Ascending aorta (tissue), 2 donors: Measurements from ENCODE around the gene EME2. TPM values are rescaled to one million over a fixed set of nuclear protein-coding genes. Genes with fewer than 3 reads are reported as not detected.

Source experiments
- DNase-seq, 2 donors: peaks; one replicate each; pipeline ENCODE4 v3.0.0-alpha.2; 2019; ENCODE audit warnings: low spot score in 2 of 2
- H3K27ac ChIP-seq, 2 donors: fragments of 200-600 bp; sonication (generic); one replicate each; pipeline ENCODE4 v1.5.1; 2016 to 2017; ENCODE audit warnings: mild to moderate bottlenecking in 1 of 2
- H3K27me3 ChIP-seq: fragments of 200-600 bp; sonication (generic); one replicate; pipeline ENCODE4 v1.5.1; 2017
- H3K36me3 ChIP-seq, 2 donors: fragments of 200-600 bp; sonication (generic); one replicate each; pipeline ENCODE4 v1.5.1; 2016
- H3K4me1 ChIP-seq, 2 donors: fragments of 200-600 bp; sonication (generic); one replicate each; pipeline ENCODE4 v1.5.1; 2016 to 2017; ENCODE audit warnings: mild to moderate bottlenecking in 1 of 2
- H3K4me3 ChIP-seq, 2 donors: fragments of 200-600 bp; sonication (generic); one replicate each; pipeline ENCODE4 v1.5.1; 2016 to 2017; ENCODE audit warnings: mild to moderate bottlenecking in 1 of 2
- H3K9me3 ChIP-seq, 2 donors: fragments of 200-600 bp; sonication (generic); one replicate each; pipeline ENCODE4 v1.5.1; 2016
- CTCF ChIP-seq, 3 experiments: fragments of 200-600 bp in 2 of 3; fragments of 450-650 bp in 1 of 3; sonication (generic) in 2 of 3; IDR thresholded peaks; one replicate each; pipeline ENCODE4 v1.5.1; 2016 to 2019; ENCODE audit warnings: antibody characterized with exemption in 3 of 3, mild to moderate bottlenecking in 1 of 3, moderate library complexity in 1 of 3
- intact Hi-C: fragments of 100-400 bp; cut with DNase I; formaldehyde crosslinking; loops from one replicate; pipeline ENCODE4 v1.15.1; 2023
- total RNA-seq: library from RNA; depleted of rRNA; stranded (reverse); fragments of >200 nt; gene quantifications from one replicate; pipeline ENCODE4 v1.1.0, GENCODE V29; 2016

EME2 gene
- total RNA-seq, 1 donor from 2014 or later = 25.3 TPM

- Histone ChIP-seq H3K27ac (peak overlapping the region; percentile 77 to 83), H3K36me3 (peaks cover 35 to 46% of the 10 kb centered on the region in 2 donors), H3K27me3 (no peaks in the 10 kb centered on the region), H3K4me1 (peaks cover 11 to 26% of the 10 kb centered on the region in 2 donors), H3K9me3 (no peaks in the 10 kb centered on the region), H3K4me3 (peak overlapping the region; percentile 84 to 99)
- intact Hi-C loops = loop anchor here (1.0 to 5.0 kb wide), 6 partner anchors 9 to 373 kb away; partner anchors contain the start of genes CRAMP1, FAHD1, HAGH and IFT140
- TF ChIP-seq CTCF (IDR thresholded peaks at IDR 0.05) = peak in 1 of 3 experiments; percentile 22
- no peak for DNase-seq
Observed at GRCh38 chr16:1781758-1782407, 9.3 kb downstream of the EME2 start.

DNA sequence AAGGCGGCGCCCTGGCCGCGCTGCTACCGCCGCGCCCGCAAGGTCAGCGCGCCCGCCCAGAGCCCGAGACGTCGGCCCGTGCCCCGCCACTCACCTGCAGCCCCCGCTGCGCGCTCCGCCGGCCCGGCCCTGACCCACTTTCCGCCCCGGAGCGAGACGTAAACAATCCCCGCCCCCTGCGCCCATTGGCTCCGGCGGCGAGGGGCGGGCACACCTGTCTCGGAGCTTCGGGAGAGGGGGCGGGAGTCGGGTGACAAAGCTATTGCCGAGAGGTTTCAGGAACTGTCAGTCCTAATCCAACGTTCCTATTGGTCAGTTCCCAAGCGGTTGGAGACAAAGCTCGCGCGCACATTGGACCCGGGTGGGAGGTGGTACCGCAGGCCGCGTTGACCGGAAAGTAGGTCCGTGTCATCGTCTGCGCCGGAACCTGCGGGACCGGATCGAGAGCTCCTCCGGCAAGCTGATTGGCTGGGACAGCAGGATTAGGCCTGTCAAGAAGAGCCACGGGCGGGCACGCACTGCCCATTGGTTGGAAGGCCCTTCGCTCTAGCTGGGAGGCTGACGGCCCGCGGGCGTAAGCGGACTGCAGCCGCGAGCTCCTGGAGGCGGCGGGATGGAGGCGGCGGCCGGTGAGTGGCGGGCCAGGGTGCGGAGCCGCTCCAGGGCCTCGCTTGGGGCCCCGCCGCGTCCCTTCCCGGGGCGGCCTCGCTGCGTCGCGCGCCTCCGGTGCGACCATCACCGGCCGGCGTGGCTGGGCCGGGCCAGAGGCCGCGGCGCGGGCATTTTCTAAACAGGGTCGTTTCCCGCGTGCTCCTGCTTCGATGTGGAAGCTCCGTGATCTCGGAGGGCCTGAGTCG lies 10.0 kb downstream of the EME2 start, which contains the start of the genes NUBP2 and SPSB3:
TSS of gene NUBP2 (plus strand) at position 553 of the 857 bp plus-strand sequence. CDS start at position 614, 61 bp downstream.
TSS of gene SPSB3 (minus strand) at position 164 of the 857 bp plus-strand sequence. CDS start 1,088 bp downstream, outside the sequence.
- H3K27ac ChIP-seq = peak within 1 kb of the TSS; percentile 77 to 83
- peak; percentile 99 to 100 for DNase-seq
- peaks cover 11 to 26% of the 10 kb centered on the region in 2 donors for H3K4me1 ChIP-seq
- TF ChIP-seq CTCF (IDR thresholded peaks at IDR 0.05) = no peak
- intact Hi-C loops = loop anchor here (1.0 to 5.0 kb wide), 6 partner anchors 9 to 373 kb away; partner anchors contain the start of genes CRAMP1, FAHD1, HAGH and IFT140
- no peaks in the 10 kb centered on the region for H3K27me3 ChIP-seq
- H3K36me3 ChIP-seq = peaks cover 35 to 46% of the 10 kb centered on the region in 2 donors
- peak within 1 kb of the TSS; percentile 84 to 99 for H3K4me3 ChIP-seq
- H3K9me3 ChIP-seq = no peaks in the 10 kb centered on the region

- Histone ChIP-seq H3K36me3 (peaks cover 34 to 44% of the 10 kb centered on the region in 2 donors), H3K4me3 (no peak overlapping the region), H3K27me3 (no peaks in the 10 kb centered on the region), H3K4me1 (peaks cover 11 to 24% of the 10 kb centered on the region in 2 donors), H3K9me3 (no peaks in the 10 kb centered on the region), H3K27ac (no peak overlapping the region)
- intact Hi-C loops = loop anchor here (5.0 kb wide), 1 partner anchor 173 kb away; the partner anchor contains the start of genes CRAMP1 and IFT140
- DNase-seq = no peak
- TF ChIP-seq CTCF (IDR thresholded peaks at IDR 0.05) = no peak
Observed at GRCh38 chr16:1784977-1785845, 12.6 kb downstream of the EME2 start.

DNA sequence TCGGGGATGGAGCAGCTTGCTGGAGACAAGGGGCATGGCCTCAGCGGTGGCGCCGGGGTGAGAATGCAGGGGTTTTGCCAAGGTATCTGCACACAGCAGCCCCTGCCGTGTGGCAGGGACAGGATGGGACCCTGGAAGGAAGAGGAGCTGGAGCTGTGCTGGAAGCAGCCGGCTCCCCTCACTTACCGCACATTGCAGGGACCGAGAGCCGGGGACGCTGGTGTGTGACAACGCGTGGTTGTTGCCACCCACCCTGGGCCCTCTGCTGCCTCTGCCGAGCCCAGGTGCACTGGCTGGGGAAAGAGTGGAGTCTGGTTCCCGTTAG lies 13.2 kb downstream of the EME2 start:
- Histone ChIP-seq H3K36me3 (peaks cover 37 to 45% of the 10 kb centered on the region in 2 donors), H3K9me3 (no peaks in the 10 kb centered on the region), H3K27ac (no peak overlapping the region), H3K4me3 (no peak overlapping the region), H3K4me1 (peaks cover 11 to 23% of the 10 kb centered on the region in 2 donors), H3K27me3 (no peaks in the 10 kb centered on the region)
- no peak for DNase-seq
- TF ChIP-seq CTCF (IDR thresholded peaks at IDR 0.05) = no peak
- intact Hi-C loops = no loop called here
